Measurements from ENCODE around the gene MED28.
"Not testable (repeated sequence)": the region's sequence is repeated elsewhere in the genome, so short reads cannot be mapped to it uniquely, and the experiment has no call there.

The MED28 gene, protein sequence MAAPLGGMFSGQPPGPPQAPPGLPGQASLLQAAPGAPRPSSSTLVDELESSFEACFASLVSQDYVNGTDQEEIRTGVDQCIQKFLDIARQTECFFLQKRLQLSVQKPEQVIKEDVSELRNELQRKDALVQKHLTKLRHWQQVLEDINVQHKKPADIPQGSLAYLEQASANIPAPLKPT

DNA sequence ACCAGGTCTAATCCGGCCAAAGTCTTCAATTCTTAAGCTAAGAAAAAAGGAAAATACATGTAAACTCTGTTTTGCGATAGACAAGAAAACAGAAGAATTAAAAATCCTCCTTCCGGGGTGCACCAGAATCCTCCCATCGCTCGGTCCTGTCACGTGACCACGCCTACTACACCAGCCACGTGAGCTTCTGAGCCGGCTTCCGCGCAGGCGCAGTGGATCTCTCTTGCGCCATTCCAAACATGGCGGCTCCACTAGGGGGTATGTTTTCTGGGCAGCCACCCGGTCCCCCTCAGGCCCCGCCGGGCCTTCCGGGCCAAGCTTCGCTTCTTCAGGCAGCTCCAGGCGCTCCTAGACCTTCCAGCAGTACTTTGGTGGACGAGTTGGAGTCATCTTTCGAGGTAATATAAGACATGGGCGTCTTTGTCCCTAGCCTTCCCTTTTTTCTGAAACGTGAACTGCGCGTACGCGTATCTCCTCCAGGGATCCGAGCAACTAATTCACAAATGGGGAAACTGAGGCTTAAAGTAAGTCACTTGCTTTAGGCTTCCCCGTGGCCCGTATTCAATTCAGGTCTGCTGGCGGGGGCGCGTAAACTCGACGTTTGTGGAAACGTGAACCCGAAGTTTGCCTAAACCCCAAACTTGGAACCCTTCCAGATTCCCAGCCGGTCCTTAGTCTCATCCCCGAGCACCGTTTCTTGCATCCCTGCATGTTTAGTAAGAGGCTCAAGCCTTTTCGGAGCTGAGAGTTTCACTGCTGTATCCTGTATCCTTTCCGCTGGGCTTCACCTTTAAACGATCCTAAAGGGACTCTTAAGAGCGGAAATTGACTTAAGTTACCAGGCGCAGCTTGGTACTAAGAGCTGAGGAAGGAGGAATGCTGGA, at the start of gene MED28:
TSS of gene MED28 (plus strand) at position 226 of the 884 bp plus-strand sequence. CDS start at position 240, 14 bp downstream.
- DNase-seq (ENCODE audit: low read depth in 2 of 2), result peak; percentile 89 to 93

DNA sequence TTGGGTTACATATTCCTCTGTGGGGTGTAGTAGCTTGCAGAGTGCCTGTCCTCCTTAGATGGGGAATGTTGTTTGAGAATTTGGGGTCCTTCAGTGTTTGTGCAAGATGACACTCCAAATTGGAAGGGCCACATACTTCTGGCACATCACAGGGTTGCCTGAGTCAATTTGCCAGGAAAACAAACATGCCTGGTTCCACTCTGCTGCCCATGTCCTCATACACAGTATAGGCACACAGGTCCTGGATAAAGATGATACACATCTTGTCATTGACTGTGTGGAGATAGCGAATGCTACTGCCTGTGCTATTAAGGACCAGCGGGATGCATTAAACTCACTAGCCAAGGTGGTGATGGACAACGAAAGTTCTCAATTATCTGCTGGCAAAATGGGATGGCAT, 48.6 kb upstream of the MED28 start:
- DNase-seq (ENCODE audit: low read depth in 2 of 2), result no peak

DNA sequence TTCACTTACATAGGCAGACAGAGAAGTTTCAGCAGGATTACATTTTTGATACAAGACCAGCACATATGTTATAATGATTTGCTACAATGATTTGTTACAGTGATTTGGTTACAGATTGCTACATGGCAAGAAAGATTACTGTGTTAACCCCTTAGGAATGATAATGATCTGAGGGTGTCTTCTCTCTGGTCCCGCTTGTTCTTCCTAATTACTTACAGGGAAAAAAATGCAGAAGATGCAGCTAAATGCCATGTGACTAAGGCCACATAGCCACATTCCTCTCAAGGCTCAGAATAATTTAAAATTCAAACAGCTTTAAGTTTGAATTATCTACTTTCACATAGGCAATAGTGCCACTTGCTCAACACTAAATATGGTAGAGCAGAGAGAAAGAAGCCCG, 47.2 kb upstream of the MED28 start:
- DNase-seq (ENCODE audit: low read depth in 2 of 2), result no peak

DNA sequence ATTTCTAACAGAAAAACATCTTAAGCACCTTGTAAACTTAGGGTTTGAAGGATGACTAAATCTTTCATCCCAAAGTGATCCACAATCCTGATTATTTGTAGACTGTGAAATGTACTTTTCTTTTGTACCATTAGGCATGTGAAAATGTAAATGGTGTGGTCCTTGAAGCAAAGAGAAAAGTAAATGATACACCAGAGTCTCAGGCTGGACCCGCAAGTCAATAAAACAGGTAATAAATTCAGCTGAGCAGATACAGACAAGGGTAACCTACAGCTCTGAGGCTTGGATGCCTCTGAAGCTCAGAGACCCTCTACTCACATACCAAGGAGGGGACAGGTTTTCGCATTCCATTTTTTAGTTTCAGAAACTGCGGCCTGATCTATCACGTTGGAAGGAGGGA, 40.2 kb upstream of the MED28 start:
- DNase-seq (ENCODE audit: low read depth in 2 of 2), result no peak

DNA sequence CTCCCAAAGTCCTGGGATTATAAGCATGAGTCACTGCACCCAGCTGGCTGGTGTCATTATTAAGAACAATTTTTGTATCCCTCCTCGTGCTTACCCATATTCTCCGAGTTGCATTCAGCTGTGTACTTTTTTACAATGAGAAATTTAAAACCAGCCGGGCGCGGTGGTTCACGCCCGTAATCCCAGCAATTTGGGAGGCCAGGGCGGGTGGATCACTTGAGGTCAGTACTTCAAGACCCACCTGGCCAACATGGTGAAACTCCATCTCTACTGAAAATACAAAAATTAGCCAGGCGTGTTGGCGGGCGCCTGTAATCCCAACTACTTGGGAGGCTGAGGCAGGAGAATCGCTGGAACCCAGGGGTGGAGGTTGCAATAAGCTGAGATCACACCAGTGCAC, 39.3 kb upstream of the MED28 start:
- DNase-seq (ENCODE audit: low read depth in 2 of 2), result not testable (repeated sequence)

DNA sequence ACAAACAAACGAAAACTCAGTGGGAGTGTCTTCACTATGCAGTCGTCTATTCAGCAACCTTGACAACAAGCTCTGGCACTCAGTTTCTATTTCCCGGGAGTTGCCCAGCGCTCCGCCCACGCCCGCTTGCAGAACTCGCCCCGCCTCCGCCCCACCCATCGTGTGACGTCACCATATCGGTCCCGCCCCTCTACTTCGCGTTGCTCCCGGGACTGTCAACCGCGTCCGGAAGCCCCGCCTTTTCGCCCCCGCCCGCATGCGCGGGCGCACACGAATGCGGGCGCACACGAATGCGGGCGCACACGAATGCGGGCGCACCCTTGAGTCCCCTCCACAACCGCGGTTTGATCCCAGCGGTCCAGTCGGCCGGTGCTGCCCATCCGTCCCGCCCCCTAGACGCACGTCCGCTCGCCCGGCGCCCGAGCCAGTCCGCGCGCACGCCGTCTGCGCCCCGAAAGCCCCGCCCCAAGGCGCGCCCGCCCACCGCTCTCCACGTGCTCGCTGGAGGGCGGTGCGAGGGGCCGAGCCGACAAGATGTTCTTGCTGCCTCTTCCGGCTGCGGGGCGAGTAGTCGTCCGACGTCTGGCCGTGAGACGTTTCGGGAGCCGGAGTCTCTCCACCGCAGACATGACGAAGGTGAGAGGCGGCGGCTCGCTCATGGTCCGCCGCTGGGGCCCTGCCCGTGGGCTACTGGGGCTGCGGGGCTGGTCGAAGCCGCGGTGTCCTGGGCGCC, 37.3 kb upstream of the MED28 start, which contains the start of gene LAP3:
TSS of gene LAP3 (plus strand) at position 267 of the 733 bp plus-strand sequence. CDS start at position 535, 268 bp downstream.
- peak; percentile 99 to 100 for DNase-seq (ENCODE audit: low read depth in 2 of 2)

DNA sequence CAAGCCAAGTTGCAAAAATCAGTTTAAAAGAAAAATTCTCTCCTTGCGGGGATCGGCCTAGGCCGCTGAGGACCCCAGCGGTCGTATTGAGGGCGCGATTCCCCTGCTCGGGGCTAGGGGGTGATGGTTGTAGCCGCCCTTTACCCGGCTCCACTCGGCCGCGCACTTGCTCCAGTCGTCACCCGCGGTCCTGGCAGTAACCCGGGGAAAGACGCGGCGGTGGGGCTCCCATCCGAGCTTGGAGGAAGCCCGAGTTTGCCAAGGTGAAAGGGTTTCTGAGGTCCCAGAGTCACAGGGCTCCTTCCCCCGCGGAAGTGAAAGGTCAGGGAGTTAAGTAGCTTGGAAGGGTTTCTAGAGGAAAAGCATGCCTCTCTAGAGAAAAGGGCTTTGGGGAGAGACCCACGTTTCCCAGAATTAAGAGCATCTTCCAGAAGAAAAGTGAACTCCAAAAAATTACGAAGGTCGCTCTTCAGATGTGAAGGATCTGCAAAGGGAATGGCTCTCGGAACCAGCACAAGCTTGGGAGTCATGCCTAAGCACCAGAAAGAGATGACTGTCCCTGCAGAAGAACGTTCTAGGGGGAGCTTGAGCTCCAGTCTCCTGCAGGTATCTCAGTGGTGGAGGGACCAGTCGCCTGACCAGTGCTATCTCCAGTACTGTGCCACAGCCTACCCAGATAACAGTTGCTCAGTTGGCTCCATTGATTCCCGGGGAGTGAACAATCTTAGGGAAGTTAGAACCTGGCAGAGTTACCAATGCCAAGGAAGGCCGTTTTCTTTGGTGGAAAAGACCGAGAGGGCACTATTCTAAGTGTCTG, 36.6 kb upstream of the MED28 start:
- DNase-seq (ENCODE audit: low read depth in 2 of 2), result no peak

DNA sequence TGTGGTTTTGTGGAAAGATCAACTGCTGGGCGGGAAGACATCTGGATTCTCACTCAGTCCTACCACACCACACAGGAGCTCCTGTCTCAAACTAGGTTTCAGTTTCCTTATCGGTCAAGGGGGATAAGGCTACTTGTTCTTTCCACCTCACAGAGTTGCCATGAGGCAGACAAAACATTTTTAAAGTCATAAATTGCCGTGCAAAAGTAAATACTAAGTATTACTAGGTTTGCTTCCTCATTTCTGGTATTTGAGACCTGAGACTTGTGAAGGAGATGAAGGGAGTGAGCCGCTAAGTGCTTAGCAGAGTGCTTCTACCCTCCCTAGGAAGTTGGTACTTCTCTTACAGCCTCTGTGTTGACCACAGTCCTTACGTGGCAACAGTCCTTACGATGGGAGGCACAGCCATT, 36.0 kb upstream of the MED28 start:
- DNase-seq (ENCODE audit: low read depth in 2 of 2), result no peak

DNA sequence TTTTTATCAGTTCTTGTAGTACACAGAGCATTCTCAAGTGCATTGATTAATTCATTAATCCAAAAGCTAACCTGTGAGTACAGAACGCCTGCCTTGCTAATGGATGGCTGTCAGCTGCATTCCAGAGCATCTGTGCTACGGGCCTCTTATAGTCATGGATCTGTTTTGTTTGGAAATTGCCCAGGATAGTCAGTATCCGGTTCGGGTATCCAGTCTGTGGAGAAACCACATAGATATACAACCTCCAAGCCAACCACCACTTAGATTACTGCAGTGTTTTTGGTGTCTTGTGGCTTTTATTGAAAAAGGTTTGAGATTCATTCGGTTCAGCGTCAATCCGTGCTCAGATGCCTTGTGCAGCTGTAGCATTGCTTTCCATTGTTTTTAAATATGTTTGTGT, 33.5 kb upstream of the MED28 start:
- DNase-seq (ENCODE audit: low read depth in 2 of 2), result no peak

DNA sequence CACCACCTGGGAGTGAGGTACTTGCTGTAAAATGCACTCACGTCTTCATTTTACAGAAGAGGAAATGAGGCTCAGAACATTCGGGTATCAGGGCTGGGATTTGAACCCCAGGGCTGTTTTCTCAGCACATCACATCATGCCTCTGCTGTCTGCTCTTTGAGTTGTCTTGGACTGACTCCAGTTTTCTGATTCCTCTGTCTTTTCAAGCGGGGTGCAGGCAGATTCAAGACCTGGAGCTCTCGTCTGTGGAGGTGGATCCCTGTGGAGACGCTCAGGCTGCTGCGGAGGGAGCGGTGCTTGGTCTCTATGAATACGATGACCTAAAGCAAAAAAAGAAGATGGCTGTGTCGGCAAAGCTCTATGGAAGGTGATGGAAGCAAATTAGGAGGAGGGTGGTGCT, 31.2 kb upstream of the MED28 start:
- no peak for DNase-seq (ENCODE audit: low read depth in 2 of 2)

DNA sequence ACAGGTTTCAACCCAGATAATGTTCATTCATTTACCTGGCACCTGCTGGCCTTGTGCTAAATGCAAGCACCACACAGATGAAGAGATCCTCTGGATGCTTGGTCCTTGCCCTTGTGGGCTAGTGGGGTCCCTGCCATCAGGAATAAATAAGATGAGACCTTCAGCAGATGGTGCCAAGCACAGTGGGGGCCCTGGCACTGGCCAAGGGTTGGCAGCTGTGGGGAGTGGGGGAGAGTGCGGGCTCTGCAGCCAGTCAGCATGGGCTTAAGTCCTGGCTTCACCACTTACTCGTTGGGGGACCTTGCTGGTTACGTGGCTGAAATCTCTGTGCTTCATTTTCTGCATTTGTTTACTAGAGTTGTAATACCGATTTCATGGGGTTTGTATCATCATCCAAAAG, 30.5 kb upstream of the MED28 start:
- no peak for DNase-seq (ENCODE audit: low read depth in 2 of 2)

DNA sequence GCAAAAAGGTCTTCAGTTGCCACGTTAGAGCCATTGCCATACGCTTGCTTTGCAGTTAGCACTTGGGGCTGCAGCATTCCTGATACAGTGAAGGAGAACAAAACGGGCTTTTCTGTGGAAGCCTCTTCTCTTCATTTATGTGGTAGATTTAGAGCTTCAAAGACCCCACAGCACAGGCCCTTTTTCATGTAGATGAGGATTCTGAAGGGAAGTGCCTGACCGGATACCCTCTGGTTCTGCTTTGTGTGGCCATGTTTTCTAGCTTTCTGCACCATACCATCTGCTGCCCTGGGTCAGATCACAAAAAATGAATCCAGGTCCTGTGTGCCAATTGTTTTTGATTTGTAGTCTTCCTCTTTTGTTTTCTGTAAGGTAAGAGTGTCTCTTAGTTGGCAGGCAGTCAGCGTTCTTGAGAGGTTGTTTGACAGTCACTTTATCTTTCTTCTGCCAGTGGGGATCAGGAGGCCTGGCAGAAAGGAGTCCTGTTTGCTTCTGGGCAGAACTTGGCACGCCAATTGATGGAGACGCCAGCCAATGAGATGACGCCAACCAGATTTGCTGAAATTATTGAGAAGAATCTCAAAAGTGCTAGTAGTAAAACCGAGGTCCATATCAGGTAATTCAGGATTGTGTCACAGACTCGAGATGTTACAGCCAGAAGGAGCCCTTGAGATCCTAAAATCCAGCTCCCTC, 29.8 kb upstream of the MED28 start:
- DNase-seq (ENCODE audit: low read depth in 2 of 2), result no peak

DNA sequence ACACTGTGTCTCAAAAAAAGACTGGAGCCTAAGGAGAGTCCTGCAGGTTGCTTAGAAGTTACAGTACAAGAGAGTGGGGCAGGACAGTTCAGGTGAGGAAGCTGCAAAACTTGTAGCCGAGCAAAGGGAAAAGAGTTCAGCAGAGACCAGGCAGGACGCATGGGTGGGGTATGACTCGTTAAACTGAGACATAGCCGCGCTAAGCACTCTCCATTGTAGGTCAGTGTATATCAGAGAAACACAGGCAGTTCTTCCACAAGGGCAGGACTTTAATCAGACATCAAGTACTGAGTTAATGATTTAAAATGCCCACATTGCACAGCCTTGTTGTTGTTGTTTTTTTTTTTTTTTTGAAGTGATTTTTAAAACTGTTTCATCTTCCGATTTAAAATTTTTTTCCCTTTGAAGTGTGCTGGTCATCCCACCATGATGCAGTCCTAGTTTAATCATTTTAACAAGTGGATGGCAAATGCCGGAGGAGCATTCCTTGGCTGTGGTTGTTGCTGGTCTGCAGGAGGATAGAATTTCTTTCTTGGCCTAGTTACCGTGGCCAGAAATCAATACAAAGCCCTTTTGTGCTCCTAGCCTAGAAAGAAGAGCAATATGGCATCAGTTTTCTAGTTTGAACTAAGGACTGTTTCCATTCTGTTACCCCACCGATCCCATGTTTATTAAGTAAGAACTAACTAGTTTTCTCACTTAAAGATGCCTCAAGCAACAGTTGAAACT, 27.2 kb upstream of the MED28 start:
- no peak for DNase-seq (ENCODE audit: low read depth in 2 of 2)

DNA sequence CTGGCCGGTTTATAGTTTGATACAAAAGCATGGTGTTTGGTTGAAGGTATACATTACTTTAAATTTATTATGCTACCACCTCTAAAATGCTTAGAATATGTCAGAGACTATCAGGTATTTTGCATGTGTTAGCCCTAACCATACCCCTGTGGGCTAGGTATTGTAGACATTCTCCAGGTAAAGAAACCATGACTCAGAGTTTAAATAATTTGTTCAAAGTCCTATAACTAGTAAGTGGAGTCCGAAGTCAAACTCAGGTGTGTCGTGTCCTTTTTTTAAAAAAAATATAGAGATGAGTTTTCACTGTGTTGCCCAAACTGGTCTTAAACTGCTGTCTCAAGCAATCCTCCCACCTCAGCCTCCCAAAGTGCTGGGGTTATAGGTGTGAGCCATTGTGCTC, 25.1 kb upstream of the MED28 start:
- DNase-seq (ENCODE audit: low read depth in 2 of 2), result no peak

DNA sequence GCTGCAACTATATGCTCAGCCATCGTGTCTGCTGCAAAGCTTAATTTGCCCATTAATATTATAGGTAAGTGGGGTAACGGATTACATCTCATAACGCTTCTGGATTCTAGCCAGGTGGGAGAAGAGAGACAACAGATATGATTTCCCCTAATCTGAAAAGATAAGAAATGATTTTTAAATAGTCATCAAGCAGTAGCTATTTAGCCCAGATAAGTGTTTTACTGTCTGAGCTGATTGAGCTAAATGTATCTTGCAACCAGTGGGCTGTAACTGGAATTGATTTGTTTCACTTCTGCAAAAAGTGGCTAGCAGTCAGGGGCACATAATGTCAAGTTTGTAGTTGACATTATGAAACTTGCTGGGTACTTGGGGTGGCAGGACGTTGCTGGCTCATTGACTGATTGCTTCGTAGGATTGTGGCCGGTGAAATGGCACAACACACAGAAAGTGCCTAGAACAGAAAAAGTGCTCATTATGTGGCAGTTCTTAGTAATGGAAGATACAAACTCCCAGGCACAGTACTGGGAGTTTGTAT, 18.9 kb upstream of the MED28 start:
- no peak for DNase-seq (ENCODE audit: low read depth in 2 of 2)

DNA sequence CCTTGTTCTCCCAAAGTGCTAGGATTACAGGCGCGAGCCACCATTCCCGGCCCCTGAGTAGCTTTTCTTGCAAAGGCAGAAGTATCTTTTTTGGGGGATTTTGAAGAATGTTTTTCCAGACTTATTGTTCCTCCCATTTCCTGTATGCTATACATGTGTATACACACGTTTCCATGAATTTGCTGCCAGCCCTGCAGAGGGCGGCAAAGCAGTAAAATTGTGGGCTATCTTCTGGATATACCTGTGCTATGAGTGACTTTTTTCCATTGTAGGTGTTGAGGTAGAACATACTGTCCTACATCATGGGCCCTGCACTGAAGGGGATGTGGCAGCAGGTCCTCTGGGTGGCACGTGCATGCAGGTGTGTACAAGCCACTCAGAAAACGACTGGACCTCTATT, 16.9 kb upstream of the MED28 start:
- no peak for DNase-seq (ENCODE audit: low read depth in 2 of 2)

DNA sequence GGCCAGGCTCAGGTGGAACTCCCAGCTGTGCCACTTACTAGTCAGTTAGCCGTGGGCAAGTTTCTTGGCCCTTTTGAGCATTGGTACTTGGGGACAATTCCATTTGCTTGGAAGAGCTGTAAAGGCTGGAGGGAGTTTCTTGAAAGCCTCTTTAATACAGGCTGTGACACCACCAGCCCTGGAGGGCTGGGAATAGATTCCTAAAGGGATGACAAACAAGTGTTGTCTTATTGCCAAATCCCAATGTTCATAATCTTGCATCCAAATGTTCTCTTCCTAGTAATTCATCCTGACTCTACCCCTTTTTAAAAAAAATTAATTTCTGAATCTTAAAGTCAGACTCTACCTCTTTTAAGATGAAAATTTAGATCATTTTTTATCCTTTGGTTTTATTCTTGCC, 14.6 kb upstream of the MED28 start:
- no peak for DNase-seq (ENCODE audit: low read depth in 2 of 2)

DNA sequence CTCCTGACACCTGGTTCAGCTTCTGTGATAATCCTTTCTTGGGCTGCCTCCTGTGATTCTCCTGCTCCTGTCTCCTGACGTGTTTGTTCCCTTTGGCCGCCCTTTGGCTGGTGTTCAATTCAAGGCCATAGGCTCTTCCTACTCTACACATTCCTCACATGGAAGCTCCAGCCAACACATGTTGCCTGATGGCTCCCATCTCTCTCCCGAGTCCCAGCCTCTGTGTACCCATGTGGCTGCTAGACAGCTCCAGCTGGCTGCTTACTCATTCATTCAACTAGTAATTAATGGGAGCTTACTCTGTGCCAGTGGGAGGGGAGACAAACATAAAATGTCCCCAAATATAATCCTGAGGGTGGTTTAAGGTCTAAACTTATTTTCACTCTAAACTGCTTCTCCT, 9.2 kb upstream of the MED28 start:
- no peak for DNase-seq (ENCODE audit: low read depth in 2 of 2)

DNA sequence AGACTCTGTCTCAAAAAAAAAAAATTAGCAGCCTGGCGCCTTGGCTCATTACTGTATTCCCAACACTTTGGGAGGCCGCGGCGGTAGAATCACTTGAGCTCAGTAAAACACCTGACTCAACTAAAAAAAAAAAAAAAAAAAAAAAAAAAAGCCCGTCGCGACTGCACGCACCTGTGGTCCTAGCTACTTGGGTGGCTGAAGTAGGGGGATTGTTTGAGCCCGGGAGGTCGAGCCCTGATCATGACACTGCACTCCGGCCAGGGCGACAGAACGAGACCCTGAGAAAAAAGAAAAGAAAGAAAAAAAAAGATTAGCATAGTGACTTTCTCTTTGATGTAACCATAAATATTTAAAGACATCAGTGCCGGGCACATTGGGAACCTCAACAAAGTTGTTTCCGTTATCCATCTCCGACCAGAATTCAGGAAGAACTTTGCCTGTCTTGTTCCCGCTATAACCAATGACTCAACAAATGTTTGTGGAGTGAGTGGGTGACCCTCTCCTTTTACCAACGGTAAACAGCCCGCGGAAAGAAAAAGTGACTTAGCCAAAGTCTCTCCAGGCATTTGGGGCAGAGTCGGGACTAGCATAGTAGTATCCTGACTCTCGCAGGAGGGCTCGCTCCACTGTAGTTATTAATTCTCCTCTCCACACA, 553 bp upstream of the MED28 start:
- no peak for DNase-seq (ENCODE audit: low read depth in 2 of 2)

DNA sequence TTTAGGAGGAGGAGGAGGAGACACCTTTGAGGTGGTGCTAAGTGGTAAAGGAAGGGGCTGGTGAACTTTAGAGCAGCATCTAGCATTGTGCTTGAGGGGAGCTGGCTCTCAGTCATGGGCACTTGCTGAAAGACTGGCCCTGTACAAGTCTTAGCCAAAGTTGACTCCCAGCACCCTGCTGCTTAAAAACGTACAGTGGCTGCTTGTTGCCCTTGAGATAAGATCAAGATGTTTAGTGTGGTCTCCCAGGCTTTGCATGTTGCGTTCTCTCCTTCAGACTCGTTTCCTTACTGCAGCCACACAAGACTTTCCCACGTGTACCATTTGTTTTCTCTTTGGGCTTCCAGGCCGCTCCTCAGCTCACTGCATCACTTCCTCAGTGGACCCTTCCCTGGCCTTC, 1.8 kb downstream of the MED28 start:
- DNase-seq (ENCODE audit: low read depth in 2 of 2), result no peak

Data from stimulated activated CD8-positive, alpha-beta memory T cell treated with anti-CD3 and anti-CD28 coated beads, Interleukin-2, amount 100 ng/mL, for 1 hour (primary cell).